ENCODE data around the gene SCPEP1. TPM values are rescaled to one million over a fixed set of nuclear protein-coding genes. Genes with fewer than 3 reads are reported as not detected.
A peak's percentile ranks its signal among the peaks of the same experiment; 100 is the strongest.

The SCPEP1 gene
- total RNA-seq, 1 experiment from 2014 or later, result 29.6 TPM

DNA sequence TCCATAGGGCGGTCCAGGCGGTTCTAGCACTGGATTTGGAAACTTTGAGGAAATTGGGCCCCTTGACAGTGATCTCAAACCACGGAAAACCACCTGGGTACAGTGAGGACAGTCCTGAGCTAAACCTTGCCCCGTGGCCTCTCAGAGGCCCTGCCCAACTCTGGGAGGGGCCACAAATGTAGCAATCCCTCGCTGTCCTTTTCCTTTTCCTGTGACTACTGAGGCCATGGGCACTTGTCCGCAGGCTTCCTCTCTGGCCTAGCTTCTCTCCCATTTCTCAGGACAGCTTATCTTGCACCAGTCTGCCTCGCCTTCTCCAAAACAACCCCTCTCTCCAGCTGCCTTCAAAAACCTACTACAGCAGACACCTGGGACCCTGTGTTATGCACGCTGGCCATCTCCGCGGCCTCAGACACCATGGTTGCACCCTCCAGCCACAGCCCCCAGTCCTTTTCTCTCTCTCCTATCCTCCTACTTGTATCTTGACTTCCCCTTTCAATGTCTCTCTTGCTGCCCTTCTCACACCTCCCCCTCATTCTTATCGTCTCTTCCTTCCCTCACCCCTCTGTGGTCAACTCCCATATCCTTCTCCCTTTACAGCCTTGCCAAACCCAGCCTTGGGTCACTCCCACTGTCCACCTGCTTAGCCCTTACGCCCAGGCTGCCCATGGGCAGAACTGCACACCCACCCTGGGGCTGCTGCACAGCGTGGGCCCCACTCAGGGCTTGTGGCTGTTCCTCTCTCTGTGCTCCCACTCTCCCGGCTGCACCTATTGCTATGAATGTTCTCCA lies 7.6 kb downstream of the SCPEP1 start:
- Histone ChIP-seq H3T11ph (ENCODE audit: low read length) (no peak overlapping the region), H3K27me3 (ENCODE audit: insufficient read depth, low read length) (no peaks in the 10 kb centered on the region), H2BK5ac (ENCODE audit: insufficient read length, low read length) (no peak overlapping the region), H2BK120ac (ENCODE audit: low read depth, low read length, poor library complexity, severe bottlenecking) (no peak overlapping the region), H3K23me2 (ENCODE audit: insufficient read length, low read depth, low read length, poor library complexity, severe bottlenecking) (no peaks in the 10 kb centered on the region), H3K4ac (ENCODE audit: low read depth, low read length) (no peak overlapping the region), H3K79me2 (ENCODE audit: insufficient read depth, low read length) (no peaks in the 10 kb centered on the region), H3K9me3 (ENCODE audit: control insufficient read depth, low read depth, low read length) (no peaks in the 10 kb centered on the region), H4K8ac (replicated peaks; ENCODE audit: insufficient read length, low read depth, low read length) (no peak overlapping the region), H2BK20ac (ENCODE audit: low read depth, low read length, poor library complexity, severe bottlenecking) (no peak overlapping the region), H2AFZ (ENCODE audit: low read length) (no peak overlapping the region), H4K20me1 (ENCODE audit: control insufficient read depth, insufficient read depth, insufficient read length) (no peaks in the 10 kb centered on the region), H4K5ac (ENCODE audit: insufficient read length, low read depth, low read length) (no peak overlapping the region), H3K4me2 (ENCODE audit: insufficient read depth, insufficient read length, low read length) (no peak overlapping the region), H2BK12ac (ENCODE audit: insufficient read length, low read depth, low read length) (no peak overlapping the region), H3K9ac (ENCODE audit: extremely low read depth, insufficient read length, low read length) (no peak overlapping the region), H2AK5ac (ENCODE audit: insufficient read length, low read length) (no peak overlapping the region), H4K91ac (ENCODE audit: insufficient read length, low read depth, low read length) (no peak overlapping the region), H3K4me1 (ENCODE audit: insufficient read depth, low read length) (peaks cover 5% of the 10 kb centered on the region; the same call in 1 of the 2 replicates), H3K27ac (ENCODE audit: insufficient read length, low read depth, low read length) (no peak overlapping the region), H2BK15ac (ENCODE audit: low read depth, low read length) (no peak overlapping the region), H3K14ac (ENCODE audit: insufficient read depth, low read length) (no peak overlapping the region), H3K23ac (ENCODE audit: insufficient read length, low read depth, low read length) (no peak overlapping the region), H3K56ac (ENCODE audit: insufficient read length, low read depth, low read length) (no peak overlapping the region), H3K79me1 (ENCODE audit: insufficient read depth, low read depth, low read length, poor library complexity, severe bottlenecking) (no peaks in the 10 kb centered on the region), H3K18ac (ENCODE audit: insufficient read length, low read depth, low read length) (no peak overlapping the region)
- no peaks in the 10 kb centered on the region for H3K27me3 Mint-ChIP-seq (ENCODE audit: low read depth)
- peaks cover 14 to 45% (median 28%) of the 10 kb centered on the region in 3 experiments; a peak in 6 of 7 replicates for H3K36me3 Mint-ChIP-seq (ENCODE audit: insufficient read depth in 1 of 3, low read depth in 3 of 3)
- peaks cover 13% of the 10 kb centered on the region in 2 experiments for H3K4me1 Mint-ChIP-seq
- TF ChIP-seq, protein P1, sequence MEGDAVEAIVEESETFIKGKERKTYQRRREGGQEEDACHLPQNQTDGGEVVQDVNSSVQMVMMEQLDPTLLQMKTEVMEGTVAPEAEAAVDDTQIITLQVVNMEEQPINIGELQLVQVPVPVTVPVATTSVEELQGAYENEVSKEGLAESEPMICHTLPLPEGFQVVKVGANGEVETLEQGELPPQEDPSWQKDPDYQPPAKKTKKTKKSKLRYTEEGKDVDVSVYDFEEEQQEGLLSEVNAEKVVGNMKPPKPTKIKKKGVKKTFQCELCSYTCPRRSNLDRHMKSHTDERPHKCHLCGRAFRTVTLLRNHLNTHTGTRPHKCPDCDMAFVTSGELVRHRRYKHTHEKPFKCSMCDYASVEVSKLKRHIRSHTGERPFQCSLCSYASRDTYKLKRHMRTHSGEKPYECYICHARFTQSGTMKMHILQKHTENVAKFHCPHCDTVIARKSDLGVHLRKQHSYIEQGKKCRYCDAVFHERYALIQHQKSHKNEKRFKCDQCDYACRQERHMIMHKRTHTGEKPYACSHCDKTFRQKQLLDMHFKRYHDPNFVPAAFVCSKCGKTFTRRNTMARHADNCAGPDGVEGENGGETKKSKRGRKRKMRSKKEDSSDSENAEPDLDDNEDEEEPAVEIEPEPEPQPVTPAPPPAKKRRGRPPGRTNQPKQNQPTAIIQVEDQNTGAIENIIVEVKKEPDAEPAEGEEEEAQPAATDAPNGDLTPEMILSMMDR (conservative IDR thresholded peaks at IDR 0.05), result no peak
- no peak for DNase-seq
- no peak overlapping the region for H3K4me3 Mint-ChIP-seq
- WGBS (ENCODE audit: extremely low coverage, insufficient read length, low lambda C conversion rate), result 100% methylated on average over 1 of the region's 14 CpGs
- no peaks in the 10 kb centered on the region; a peak in 1 of 5 replicates for H3K9me3 Mint-ChIP-seq
- H3K27ac Mint-ChIP-seq, result peak overlapping the region in 2 of 3 experiments; percentile 49 to 82; a peak in 2 of 7 replicates
